ENCODE measurements around the gene UPK1A.

DNA sequence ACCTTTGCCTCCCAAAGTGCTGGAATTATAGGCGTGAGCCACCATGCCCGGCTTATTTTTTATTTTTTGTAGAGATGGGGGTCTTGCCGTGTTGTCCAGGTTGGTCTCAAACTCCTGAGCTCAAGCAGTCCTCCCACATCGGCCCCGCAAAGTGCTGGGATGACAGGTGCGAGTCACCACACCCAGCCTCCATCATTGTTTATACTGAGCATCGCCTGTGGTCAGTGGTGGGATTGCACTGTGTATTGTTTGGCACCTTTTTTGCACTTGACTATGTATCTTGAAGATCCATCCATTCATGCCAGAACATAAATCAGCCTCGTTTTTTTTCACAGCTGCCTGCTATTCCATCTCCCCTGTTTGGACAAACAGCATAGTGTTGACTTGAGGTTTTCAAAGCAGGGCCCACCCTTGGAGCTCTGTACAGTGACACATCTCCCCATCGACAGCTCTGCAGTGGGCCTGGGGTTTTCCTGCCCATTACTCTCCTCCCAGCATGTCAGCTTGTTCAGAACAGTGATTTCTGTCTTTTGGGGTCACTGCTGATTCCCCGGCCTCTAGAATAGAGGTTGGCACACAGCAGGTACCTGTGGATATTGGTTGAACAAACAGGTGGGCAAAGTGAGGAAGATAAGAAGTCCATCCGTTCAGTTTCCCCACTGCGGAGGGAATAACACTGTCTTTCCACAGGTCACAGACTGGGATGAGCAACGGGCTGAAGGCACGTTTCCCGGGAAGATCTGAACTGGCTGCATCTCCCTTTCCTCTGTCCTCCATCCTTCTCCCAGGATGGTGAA is 8.2 kb upstream of the UPK1A start:
- no peak for TF ChIP-seq GATA2 (IDR thresholded peaks at IDR 0.05; ENCODE audit: low read depth, low read length)
- no peak for TF ChIP-seq GATA3 (IDR thresholded peaks at IDR 0.05; ENCODE audit: low read depth, low read length)

All from SH-SY5Y (cell line).